WTC11 (cell line): ENCODE measurements around the gene CGN. TPM values are rescaled to one million over a fixed set of nuclear protein-coding genes. Genes with fewer than 3 reads are reported as not detected.

Experiments
- ATAC-seq: fragments of 200-7000 bp; cut with Tn5 transposase; 2 replicates; pipeline ENCODE4 v1.10.0; 2021; ENCODE audit warnings: mild to moderate bottlenecking, moderate library complexity
- CTCF ChIA-PET: fragments of 300-600 bp; sonication (Branson Sonifier 250); formaldehyde crosslinking; loops from one replicate; lab custom pipeline; 2021; ENCODE audit warnings: antibody characterized with exemption; lab: Charles Lee
- POLR2A ChIA-PET: fragments of 350-600 bp; sonication (Branson Sonifier 250); formaldehyde crosslinking; loops from one replicate; lab custom pipeline; 2021; ENCODE audit warnings: antibody characterized with exemption; lab: Charles Lee
- DNase-seq: peaks from one replicate; pipeline ENCODE4 v3.0.0; 2021; ENCODE audit warnings: low spot score
- H3K27ac Mint-ChIP-seq: 2 replicates; pipeline ENCODE4 v1.8.0; 2021; ENCODE audit warnings: mixed read lengths
- H3K27me3 Mint-ChIP-seq: 2 replicates; pipeline ENCODE4 v1.8.0; 2021; ENCODE audit warnings: low read depth, mild to moderate bottlenecking, moderate library complexity, mixed read lengths
- H3K36me3 Mint-ChIP-seq: 2 replicates; pipeline ENCODE4 v1.8.0; 2021; ENCODE audit warnings: mixed read lengths
- H3K4me1 Mint-ChIP-seq: 2 replicates; pipeline ENCODE4 v1.8.0; 2022; ENCODE audit warnings: mixed read lengths
- H3K4me3 Mint-ChIP-seq: 2 replicates; pipeline ENCODE4 v1.8.0; 2021; ENCODE audit warnings: mild to moderate bottlenecking, moderate library complexity, mixed read lengths
- H3K9me3 Mint-ChIP-seq: 2 replicates; pipeline ENCODE4 v1.8.0; 2021; ENCODE audit warnings: mixed read lengths
- ELF4 ChIP-seq: sonication (generic); formaldehyde crosslinking; IDR thresholded peaks from 2 replicates; pipeline ENCODE4 v1.8.1; 2022; ENCODE audit warnings: low read depth, mild to moderate bottlenecking, moderate library complexity, missing genetic modification reagents
- FOXJ3 ChIP-seq: sonication (generic); formaldehyde crosslinking; IDR thresholded peaks from 2 replicates; pipeline ENCODE4 v1.9.0; 2021; ENCODE audit warnings: missing genetic modification reagents, mild to moderate bottlenecking, borderline replicate concordance
- HMGA2 ChIP-seq: fragments of 250-450 bp; sonication (Bioruptor Pico); IDR thresholded peaks from 2 replicates; pipeline ENCODE4 v1.4.0; 2021; ENCODE audit warnings: mild to moderate bottlenecking, moderate library complexity
- KAT7 ChIP-seq: sonication (generic); formaldehyde crosslinking; IDR thresholded peaks from 2 replicates; pipeline ENCODE4 v1.8.1; 2023; ENCODE audit warnings: missing genetic modification reagents, mild to moderate bottlenecking, borderline replicate concordance
- NR3C1 ChIP-seq: sonication (generic); formaldehyde crosslinking; conservative IDR thresholded peaks from 2 replicates; pipeline ENCODE4 v1.8.1; 2023; ENCODE audit warnings: low read depth, mild to moderate bottlenecking, missing genetic modification reagents
- SOX15 ChIP-seq: fragments of 250-450 bp; sonication (Bioruptor Pico); IDR thresholded peaks from 2 replicates; pipeline ENCODE4 v1.9.0; 2021; ENCODE audit warnings: mild to moderate bottlenecking
- TEAD4 ChIP-seq: sonication (generic); formaldehyde crosslinking; IDR thresholded peaks from 2 replicates; pipeline ENCODE4 v1.8.0; 2022; ENCODE audit warnings: mild to moderate bottlenecking, missing genetic modification reagents
- ZNF232 ChIP-seq: sonication (generic); formaldehyde crosslinking; IDR thresholded peaks from 2 replicates; pipeline ENCODE4 v1.8.0; 2022; ENCODE audit warnings: mild to moderate bottlenecking, missing genetic modification reagents
- ZNF317 ChIP-seq: sonication (generic); formaldehyde crosslinking; IDR thresholded peaks from 2 replicates; pipeline ENCODE4 v1.8.1; 2023; ENCODE audit warnings: low read depth, mild to moderate bottlenecking, moderate library complexity, missing genetic modification reagents, borderline replicate concordance
- ZNF416 ChIP-seq: fragments of 250-450 bp; sonication (Bioruptor Pico); IDR thresholded peaks from 2 replicates; pipeline ENCODE4 v1.9.0; 2021; ENCODE audit warnings: mild to moderate bottlenecking, inconsistent platforms
- ZNF671 ChIP-seq: fragments of 250-450 bp; sonication (Bioruptor Pico); IDR thresholded peaks from 2 replicates; pipeline ENCODE4 v1.8.0; 2021; ENCODE audit warnings: mild to moderate bottlenecking
- total RNA-seq: library from RNA; stranded (reverse); gene quantifications from 3 replicates; pipeline ENCODE4 v1.2.3, GENCODE V29; 2021
- TF ChIP-seq, protein P1 (sequence below): fragments of 250-450 bp; sonication (Bioruptor Pico); IDR thresholded peaks from 2 replicates; pipeline ENCODE4 v1.9.0; 2021; ENCODE audit warnings: mild to moderate bottlenecking
- TF ChIP-seq, protein P2 (sequence below): sonication (generic); formaldehyde crosslinking; IDR thresholded peaks from 2 replicates; pipeline ENCODE4 v1.8.1; 2022; ENCODE audit warnings: low read depth, missing genetic modification reagents, borderline replicate concordance
- TF ChIP-seq, protein P3 (sequence below): sonication (generic); formaldehyde crosslinking; IDR thresholded peaks from 2 replicates; pipeline ENCODE4 v1.8.0; 2022; ENCODE audit warnings: mild to moderate bottlenecking, missing genetic modification reagents
- TF ChIP-seq, protein P4 (sequence below): sonication (generic); formaldehyde crosslinking; IDR thresholded peaks from 2 replicates; pipeline ENCODE4 v1.8.1; 2022; ENCODE audit warnings: missing genetic modification reagents, borderline replicate concordance
- TF ChIP-seq, protein P5 (sequence below): fragments of 250-450 bp; sonication (Bioruptor Pico); IDR thresholded peaks from 2 replicates; pipeline ENCODE4 v1.9.0; 2021; ENCODE audit warnings: moderate library complexity, mild to moderate bottlenecking, inconsistent platforms, borderline replicate concordance
- TF ChIP-seq, protein P6 (sequence below): fragments of 200-600 bp; IDR thresholded peaks from 2 replicates; pipeline ENCODE4 v1.8.0; 2022; ENCODE audit warnings: antibody characterized with exemption
- TF ChIP-seq, protein P7 (sequence below): fragments of 250-450 bp; sonication (Bioruptor Pico); IDR thresholded peaks from 2 replicates; pipeline ENCODE4 v1.8.0; 2021; ENCODE audit warnings: mild to moderate bottlenecking
- TF ChIP-seq, protein P8 (sequence below): fragments of 250-450 bp; sonication (Bioruptor Pico); IDR thresholded peaks from 2 replicates; pipeline ENCODE4 v2.1.2; 2022; ENCODE audit warnings: mild to moderate bottlenecking, moderate library complexity
- TF ChIP-seq, protein P9 (sequence below): sonication (generic); formaldehyde crosslinking; IDR thresholded peaks from 2 replicates; pipeline ENCODE4 v1.8.1; 2023; ENCODE audit warnings: mild to moderate bottlenecking, missing genetic modification reagents, moderate library complexity

The CGN gene
- total RNA-seq, 1 experiment from 2014 or later: 68.7 TPM

DNA sequence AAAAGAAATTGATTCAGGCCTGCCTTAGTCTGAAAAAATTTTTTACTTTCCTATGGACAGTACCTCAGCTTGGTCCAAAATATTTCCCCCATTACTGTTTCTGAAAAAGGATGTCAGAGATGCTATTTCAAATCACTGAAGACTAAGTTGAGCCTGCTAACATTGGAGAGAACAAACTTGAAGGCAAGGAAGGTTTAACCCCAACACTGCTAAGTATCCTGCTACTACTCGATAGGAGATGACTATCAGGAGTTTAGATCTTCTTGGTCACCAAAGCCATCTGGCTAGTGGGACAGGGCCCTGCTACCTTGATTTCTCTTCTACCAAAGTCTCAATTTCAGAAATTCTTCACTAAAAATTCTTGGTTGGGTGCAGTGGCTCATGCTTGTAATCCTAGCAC is 29.2 kb upstream of the CGN start (continued):
- TF ChIP-seq, protein P1, sequence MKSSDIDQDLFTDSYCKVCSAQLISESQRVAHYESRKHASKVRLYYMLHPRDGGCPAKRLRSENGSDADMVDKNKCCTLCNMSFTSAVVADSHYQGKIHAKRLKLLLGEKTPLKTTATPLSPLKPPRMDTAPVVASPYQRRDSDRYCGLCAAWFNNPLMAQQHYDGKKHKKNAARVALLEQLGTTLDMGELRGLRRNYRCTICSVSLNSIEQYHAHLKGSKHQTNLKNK (CRISPR knock-in tag): no peak
- TF ChIP-seq, protein P2, sequence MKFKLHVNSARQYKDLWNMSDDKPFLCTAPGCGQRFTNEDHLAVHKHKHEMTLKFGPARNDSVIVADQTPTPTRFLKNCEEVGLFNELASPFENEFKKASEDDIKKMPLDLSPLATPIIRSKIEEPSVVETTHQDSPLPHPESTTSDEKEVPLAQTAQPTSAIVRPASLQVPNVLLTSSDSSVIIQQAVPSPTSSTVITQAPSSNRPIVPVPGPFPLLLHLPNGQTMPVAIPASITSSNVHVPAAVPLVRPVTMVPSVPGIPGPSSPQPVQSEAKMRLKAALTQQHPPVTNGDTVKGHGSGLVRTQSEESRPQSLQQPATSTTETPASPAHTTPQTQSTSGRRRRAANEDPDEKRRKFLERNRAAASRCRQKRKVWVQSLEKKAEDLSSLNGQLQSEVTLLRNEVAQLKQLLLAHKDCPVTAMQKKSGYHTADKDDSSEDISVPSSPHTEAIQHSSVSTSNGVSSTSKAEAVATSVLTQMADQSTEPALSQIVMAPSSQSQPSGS: no peak

DNA sequence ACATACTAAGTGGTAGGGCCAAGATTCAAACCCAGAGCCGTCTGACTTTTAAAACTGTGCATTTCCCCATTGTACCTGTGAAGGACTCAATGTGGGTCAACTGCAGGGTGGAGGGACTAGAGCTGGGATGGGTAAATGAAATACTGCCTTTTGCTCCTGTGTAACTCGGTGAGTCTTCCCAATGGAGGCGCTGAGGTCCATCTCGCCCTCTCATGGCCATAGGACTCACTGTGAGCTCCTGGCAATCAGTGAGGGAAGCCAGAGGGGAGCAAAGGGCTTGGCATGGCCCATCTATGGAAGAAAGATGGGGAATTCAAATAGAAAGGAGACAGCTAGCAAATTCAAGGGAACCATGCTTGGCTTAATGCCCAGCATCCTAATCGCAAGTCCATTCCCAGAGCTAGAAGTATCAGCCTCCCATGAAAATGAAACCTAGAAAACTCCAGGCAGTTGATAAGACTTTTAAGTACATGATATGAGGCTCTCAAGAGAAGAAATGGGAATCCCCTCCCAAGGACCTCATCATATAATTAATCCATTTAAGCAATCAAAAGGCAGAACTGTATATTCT is 25.4 kb upstream of the CGN start:
- no peaks in the 10 kb centered on the region for H3K4me1 Mint-ChIP-seq
- peaks cover 7% of the 10 kb centered on the region for H3K9me3 Mint-ChIP-seq
- H3K27me3 Mint-ChIP-seq: no peaks in the 10 kb centered on the region; the same call in 1 of the 2 replicates
- CTCF ChIA-PET: interaction anchor here (0.5 to 1.6 kb wide), 12 partner anchors 9 to 469 kb away, joined by 3 to 10 read pairs (median 4); partner anchors contain the start of gene CGN
- peaks cover 3% of the 10 kb centered on the region; the same call in 1 of the 2 replicates for H3K36me3 Mint-ChIP-seq
- ATAC-seq (peak; percentile 97), DNase-seq (peak; percentile 52)
- H3K4me3 Mint-ChIP-seq: no peak overlapping the region
- peak overlapping the region; percentile 57; the same call in 1 of the 2 replicates for H3K27ac Mint-ChIP-seq
- POLR2A ChIA-PET: interaction anchor here (0.5 to 1.6 kb wide), 3 partner anchors 10 to 60 kb away, joined by 3 to 4 read pairs (median 3); partner anchors contain the start of gene CGN
- no peak for TF ChIP-seq HMGA2
- no peak for TF ChIP-seq ZNF232 (CRISPR knock-in tag)
- no peak for TF ChIP-seq ZNF416 (CRISPR knock-in tag)

DNA sequence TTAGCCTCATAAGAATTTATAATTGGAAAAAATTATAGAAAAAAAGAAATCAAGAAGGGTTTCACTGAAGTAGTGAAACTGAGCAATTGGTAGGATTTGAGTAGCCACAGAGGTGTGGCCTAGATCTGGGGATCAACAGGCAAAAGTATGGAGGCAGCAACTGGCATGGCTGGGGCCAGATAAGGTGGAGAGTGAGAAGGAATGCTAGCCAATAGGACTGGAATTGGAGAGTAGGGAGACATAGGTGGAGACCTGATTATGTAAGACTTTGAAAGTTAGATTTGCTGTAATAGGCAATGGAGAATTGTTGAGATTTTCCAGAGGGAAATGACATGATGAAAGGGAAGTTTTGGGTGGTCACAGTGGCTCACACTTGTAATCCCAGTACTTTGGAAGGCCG is 24.6 kb upstream of the CGN start:
- no peak for DNase-seq
- no peak overlapping the region for H3K4me3 Mint-ChIP-seq
- H3K9me3 Mint-ChIP-seq: peaks cover 7% of the 10 kb centered on the region
- H3K27ac Mint-ChIP-seq: no peak overlapping the region; the same call in 1 of the 2 replicates
- CTCF ChIA-PET: interaction anchor here (1.3 kb wide), 1 partner anchor 8 kb away, joined by 7 read pairs; no protein-coding TSS in a partner anchor
- no peak for ATAC-seq
- no peaks in the 10 kb centered on the region; the same call in 1 of the 2 replicates for H3K27me3 Mint-ChIP-seq
- no peaks in the 10 kb centered on the region for H3K4me1 Mint-ChIP-seq
- TF ChIP-seq, protein P3, sequence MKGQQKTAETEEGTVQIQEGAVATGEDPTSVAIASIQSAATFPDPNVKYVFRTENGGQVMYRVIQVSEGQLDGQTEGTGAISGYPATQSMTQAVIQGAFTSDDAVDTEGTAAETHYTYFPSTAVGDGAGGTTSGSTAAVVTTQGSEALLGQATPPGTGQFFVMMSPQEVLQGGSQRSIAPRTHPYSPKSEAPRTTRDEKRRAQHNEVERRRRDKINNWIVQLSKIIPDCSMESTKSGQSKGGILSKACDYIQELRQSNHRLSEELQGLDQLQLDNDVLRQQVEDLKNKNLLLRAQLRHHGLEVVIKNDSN: no peak
- TF ChIP-seq, protein P4, sequence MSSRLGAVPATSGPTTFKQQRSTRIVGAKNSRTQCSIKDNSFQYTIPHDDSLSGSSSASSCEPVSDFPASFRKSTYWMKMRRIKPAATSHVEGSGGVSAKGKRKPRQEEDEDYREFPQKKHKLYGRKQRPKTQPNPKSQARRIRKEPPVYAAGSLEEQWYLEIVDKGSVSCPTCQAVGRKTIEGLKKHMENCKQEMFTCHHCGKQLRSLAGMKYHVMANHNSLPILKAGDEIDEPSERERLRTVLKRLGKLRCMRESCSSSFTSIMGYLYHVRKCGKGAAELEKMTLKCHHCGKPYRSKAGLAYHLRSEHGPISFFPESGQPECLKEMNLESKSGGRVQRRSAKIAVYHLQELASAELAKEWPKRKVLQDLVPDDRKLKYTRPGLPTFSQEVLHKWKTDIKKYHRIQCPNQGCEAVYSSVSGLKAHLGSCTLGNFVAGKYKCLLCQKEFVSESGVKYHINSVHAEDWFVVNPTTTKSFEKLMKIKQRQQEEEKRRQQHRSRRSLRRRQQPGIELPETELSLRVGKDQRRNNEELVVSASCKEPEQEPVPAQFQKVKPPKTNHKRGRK (CRISPR knock-in tag): no peak
- TF ChIP-seq, protein P5, sequence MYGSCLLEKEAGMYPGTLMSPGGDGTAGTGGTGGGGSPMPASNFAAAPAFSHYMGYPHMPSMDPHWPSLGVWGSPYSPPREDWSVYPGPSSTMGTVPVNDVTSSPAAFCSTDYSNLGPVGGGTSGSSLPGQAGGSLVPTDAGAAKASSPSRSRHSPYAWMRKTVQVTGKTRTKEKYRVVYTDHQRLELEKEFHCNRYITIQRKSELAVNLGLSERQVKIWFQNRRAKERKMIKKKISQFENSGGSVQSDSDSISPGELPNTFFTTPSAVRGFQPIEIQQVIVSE (CRISPR knock-in tag): no peak
- TF ChIP-seq ELF4 (no peak), FOXJ3 (CRISPR knock-in tag) (no peak), SOX15 (CRISPR knock-in tag) (no peak), ZNF317 (CRISPR knock-in tag) (no peak), ZNF671 (CRISPR knock-in tag) (no peak), NR3C1 (CRISPR knock-in tag) (no peak), TEAD4 (no peak), KAT7 (CRISPR knock-in tag) (no peak)
- TF ChIP-seq, protein P6, sequence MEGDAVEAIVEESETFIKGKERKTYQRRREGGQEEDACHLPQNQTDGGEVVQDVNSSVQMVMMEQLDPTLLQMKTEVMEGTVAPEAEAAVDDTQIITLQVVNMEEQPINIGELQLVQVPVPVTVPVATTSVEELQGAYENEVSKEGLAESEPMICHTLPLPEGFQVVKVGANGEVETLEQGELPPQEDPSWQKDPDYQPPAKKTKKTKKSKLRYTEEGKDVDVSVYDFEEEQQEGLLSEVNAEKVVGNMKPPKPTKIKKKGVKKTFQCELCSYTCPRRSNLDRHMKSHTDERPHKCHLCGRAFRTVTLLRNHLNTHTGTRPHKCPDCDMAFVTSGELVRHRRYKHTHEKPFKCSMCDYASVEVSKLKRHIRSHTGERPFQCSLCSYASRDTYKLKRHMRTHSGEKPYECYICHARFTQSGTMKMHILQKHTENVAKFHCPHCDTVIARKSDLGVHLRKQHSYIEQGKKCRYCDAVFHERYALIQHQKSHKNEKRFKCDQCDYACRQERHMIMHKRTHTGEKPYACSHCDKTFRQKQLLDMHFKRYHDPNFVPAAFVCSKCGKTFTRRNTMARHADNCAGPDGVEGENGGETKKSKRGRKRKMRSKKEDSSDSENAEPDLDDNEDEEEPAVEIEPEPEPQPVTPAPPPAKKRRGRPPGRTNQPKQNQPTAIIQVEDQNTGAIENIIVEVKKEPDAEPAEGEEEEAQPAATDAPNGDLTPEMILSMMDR: no peak
- TF ChIP-seq, protein P7, sequence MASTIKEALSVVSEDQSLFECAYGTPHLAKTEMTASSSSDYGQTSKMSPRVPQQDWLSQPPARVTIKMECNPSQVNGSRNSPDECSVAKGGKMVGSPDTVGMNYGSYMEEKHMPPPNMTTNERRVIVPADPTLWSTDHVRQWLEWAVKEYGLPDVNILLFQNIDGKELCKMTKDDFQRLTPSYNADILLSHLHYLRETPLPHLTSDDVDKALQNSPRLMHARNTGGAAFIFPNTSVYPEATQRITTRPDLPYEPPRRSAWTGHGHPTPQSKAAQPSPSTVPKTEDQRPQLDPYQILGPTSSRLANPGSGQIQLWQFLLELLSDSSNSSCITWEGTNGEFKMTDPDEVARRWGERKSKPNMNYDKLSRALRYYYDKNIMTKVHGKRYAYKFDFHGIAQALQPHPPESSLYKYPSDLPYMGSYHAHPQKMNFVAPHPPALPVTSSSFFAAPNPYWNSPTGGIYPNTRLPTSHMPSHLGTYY (CRISPR knock-in tag): no peak
- TF ChIP-seq, protein P8, sequence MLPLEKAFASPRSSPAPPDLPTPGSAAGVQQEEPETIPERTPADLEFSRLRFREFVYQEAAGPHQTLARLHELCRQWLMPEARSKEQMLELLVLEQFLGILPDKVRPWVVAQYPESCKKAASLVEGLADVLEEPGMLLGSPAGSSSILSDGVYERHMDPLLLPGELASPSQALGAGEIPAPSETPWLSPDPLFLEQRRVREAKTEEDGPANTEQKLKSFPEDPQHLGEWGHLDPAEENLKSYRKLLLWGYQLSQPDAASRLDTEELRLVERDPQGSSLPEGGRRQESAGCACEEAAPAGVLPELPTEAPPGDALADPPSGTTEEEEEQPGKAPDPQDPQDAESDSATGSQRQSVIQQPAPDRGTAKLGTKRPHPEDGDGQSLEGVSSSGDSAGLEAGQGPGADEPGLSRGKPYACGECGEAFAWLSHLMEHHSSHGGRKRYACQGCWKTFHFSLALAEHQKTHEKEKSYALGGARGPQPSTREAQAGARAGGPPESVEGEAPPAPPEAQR (CRISPR knock-in tag): no peak
- TF ChIP-seq, protein P9, sequence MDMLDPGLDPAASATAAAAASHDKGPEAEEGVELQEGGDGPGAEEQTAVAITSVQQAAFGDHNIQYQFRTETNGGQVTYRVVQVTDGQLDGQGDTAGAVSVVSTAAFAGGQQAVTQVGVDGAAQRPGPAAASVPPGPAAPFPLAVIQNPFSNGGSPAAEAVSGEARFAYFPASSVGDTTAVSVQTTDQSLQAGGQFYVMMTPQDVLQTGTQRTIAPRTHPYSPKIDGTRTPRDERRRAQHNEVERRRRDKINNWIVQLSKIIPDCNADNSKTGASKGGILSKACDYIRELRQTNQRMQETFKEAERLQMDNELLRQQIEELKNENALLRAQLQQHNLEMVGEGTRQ (CRISPR knock-in tag): no peak
- TF ChIP-seq, protein P1 (CRISPR knock-in tag): no peak
- POLR2A ChIA-PET: no interaction called here
- H3K36me3 Mint-ChIP-seq: peaks cover 3% of the 10 kb centered on the region; the same call in 1 of the 2 replicates
